HCT116 (cell line): ENCODE measurements around the gene PABPC3. TPM values are rescaled to one million over a fixed set of nuclear protein-coding genes. Genes with fewer than 3 reads are reported as not detected.

Source experiments
- ATAC-seq: fragments of 200-7000 bp; cut with Tn5 transposase; 2 replicates; pipeline ENCODE4 v1.9.1; 2020; ENCODE audit warnings: mild to moderate bottlenecking, moderate library complexity
- BruUV-seq: library from RNA; stranded (reverse); fragments of 400-500 nt; replicated peaks from 2 replicates; lab custom pipeline; 2021; lab: Mats Ljungman, UMichigan
- CTCF ChIA-PET: fragments of 300-600 bp; sonication (Branson Sonifier 250); formaldehyde crosslinking; loops from one replicate; lab custom pipeline; 2021; ENCODE audit warnings: antibody characterized with exemption; lab: Charles Lee
- POLR2A ChIA-PET: fragments of 300-600, 350-600 bp; sonication (Branson Sonifier 250); formaldehyde crosslinking; loops from one replicate; lab custom pipeline; 2021; ENCODE audit warnings: antibody characterized with exemption; lab: Charles Lee
- RAD21 ChIA-PET, 2 experiments: fragments of 300-600 bp; sonication (Branson Sonifier 250); formaldehyde crosslinking; loops; one replicate each; lab custom pipeline; 2023; ENCODE audit warnings: low total read pairs in 2 of 2; ENCODE audit not compliant: uncharacterized antibody in 2 of 2, unreplicated experiment in 2 of 2, low non-redundant PET in 1 of 2; lab: Charles Lee
- DNase-seq: peaks from one replicate; pipeline ENCODE4 v3.0.0-alpha.2; 2010; ENCODE audit warnings: low read depth, low spot score
- H2AFZ ChIP-seq: fragments of 200-600 bp; shearing (Covaris generic), sonication (generic); 2 replicates; pipeline ENCODE4 v1.6.1; 2017; ENCODE audit warnings: low read depth, mixed run types, mixed read lengths, antibody characterized with exemption, low read length; ENCODE audit not compliant: poor library complexity, severe bottlenecking
- H3K27ac ChIP-seq: 2 replicates; pipeline ENCODE4 v1.5.1; 2012; ENCODE audit warnings: low read depth, low read length
- H3K27me3 ChIP-seq: fragments of 200-600 bp; sonication (generic); 2 replicates; pipeline ENCODE4 v1.6.1; 2016; ENCODE audit warnings: mixed run types, low read length, mixed read lengths; ENCODE audit not compliant: insufficient read depth
- H3K36me3 ChIP-seq, 2 experiments: fragments of 200-500 bp in 1 of 2; fragments of 200-600 bp in 1 of 2; sonication (Bioruptor generic) in 1 of 2; sonication (generic) in 1 of 2; 2 replicates each; pipeline versions ENCODE4 v1.5.1 to v1.6.1; 2014 to 2016; ENCODE audit warnings: low read length in 2 of 2, inconsistent platforms in 1 of 2, mixed read lengths in 1 of 2, mixed run types in 1 of 2; ENCODE audit not compliant: insufficient read depth in 2 of 2, control insufficient read depth in 1 of 2
- H3K4me1 ChIP-seq, 2 experiments: fragments of 200-600 bp in 1 of 2; sonication (generic) in 1 of 2; 2 replicates each; pipeline versions ENCODE4 v1.5.1 to v1.6.1; 2012 to 2017; ENCODE audit warnings: low read length in 2 of 2, inconsistent platforms in 1 of 2, mild to moderate bottlenecking in 1 of 2, mixed read lengths in 1 of 2, mixed run types in 1 of 2, moderate library complexity in 1 of 2; ENCODE audit not compliant: insufficient read depth in 2 of 2, control insufficient read depth in 1 of 2
- H3K4me2 ChIP-seq: fragments of 200-600 bp; sonication (generic); 2 replicates; pipeline ENCODE4 v1.6.1; 2017; ENCODE audit warnings: mixed run types, low read length, mixed read lengths
- H3K4me3 ChIP-seq, 2 experiments: fragments of 200-600 bp in 1 of 2; sonication (generic) in 1 of 2; replicated peaks in 1 of 2; 2 replicates each; pipeline ENCODE4 v1.5.1; 2011 to 2016; ENCODE audit warnings: low read length in 2 of 2, control low read depth in 1 of 2, low read depth in 1 of 2, mild to moderate bottlenecking in 1 of 2, mixed read lengths in 1 of 2, mixed run types in 1 of 2
- H3K79me2 ChIP-seq: fragments of 200-600 bp; sonication (generic); 2 replicates; pipeline ENCODE4 v1.6.1; 2017; ENCODE audit warnings: mild to moderate bottlenecking, mixed run types, low read length, moderate library complexity, mixed read lengths; ENCODE audit not compliant: insufficient read depth
- H3K9ac ChIP-seq: fragments of 200-600 bp; sonication (generic); 2 replicates; pipeline ENCODE4 v1.6.1; 2016; ENCODE audit warnings: low read length, mixed read lengths
- H3K9me2 ChIP-seq: fragments of 200-600 bp; sonication (generic), shearing (Covaris generic); 2 replicates; pipeline ENCODE4 v1.6.1; 2017; ENCODE audit warnings: mixed run types, mild to moderate bottlenecking, moderate library complexity; ENCODE audit not compliant: insufficient read depth
- H3K9me3 ChIP-seq, 2 experiments: fragments of 200-500 bp in 1 of 2; fragments of 200-600 bp in 1 of 2; sonication (Bioruptor generic) in 1 of 2; sonication (generic) in 1 of 2; 2 replicates each; pipeline ENCODE4 v1.6.1; 2014 to 2017; ENCODE audit warnings: low read length in 2 of 2, mixed read lengths in 2 of 2, inconsistent platforms in 1 of 2, low read depth in 1 of 2, mild to moderate bottlenecking in 1 of 2, mixed run types in 1 of 2, moderate library complexity in 1 of 2; ENCODE audit not compliant: control insufficient read depth in 1 of 2, insufficient read depth in 1 of 2
- H4K20me1 ChIP-seq: fragments of 200-600 bp; sonication (generic), shearing (Covaris generic); 2 replicates; pipeline ENCODE4 v1.6.1; 2017; ENCODE audit warnings: mixed run types, mild to moderate bottlenecking, moderate library complexity; ENCODE audit not compliant: insufficient read depth
- CBX3 ChIP-seq: IDR thresholded peaks from 2 replicates; pipeline ENCODE4 v1.6.1; 2012; ENCODE audit warnings: low read depth
- ELF1 ChIP-seq: IDR thresholded peaks from 2 replicates; pipeline ENCODE4 v1.6.1; 2012; ENCODE audit warnings: low read depth, borderline replicate concordance
- EZH2phosphoT487 ChIP-seq: fragments of 200-600 bp; IDR thresholded peaks from 2 replicates; pipeline ENCODE4 v1.6.1; 2018; ENCODE audit warnings: antibody characterized with exemption, borderline replicate concordance
- POLR2A ChIP-seq: IDR thresholded peaks from 2 replicates; pipeline ENCODE4 v1.7.0; 2011; ENCODE audit warnings: borderline replicate concordance; ENCODE audit not compliant: insufficient read depth, insufficient read length; ENCODE audit errors: extremely low read depth
- POLR2AphosphoS5 ChIP-seq: IDR thresholded peaks from 2 replicates; pipeline ENCODE4 v1.6.1; 2011; ENCODE audit warnings: mild to moderate bottlenecking, low read depth, low read length, moderate library complexity
- RAD21 ChIP-seq: IDR thresholded peaks from 2 replicates; pipeline ENCODE4 v1.6.1; 2012; ENCODE audit warnings: low read depth, mild to moderate bottlenecking
- SIN3A ChIP-seq: IDR thresholded peaks from 2 replicates; pipeline ENCODE4 v1.6.1; 2012; ENCODE audit warnings: low read depth
- SRF ChIP-seq: IDR thresholded peaks from 2 replicates; pipeline ENCODE4 v1.6.1; 2012; ENCODE audit warnings: low read depth
- TCF7L2 ChIP-seq: IDR thresholded peaks from 2 replicates; pipeline ENCODE4 v1.7.0; 2011; ENCODE audit warnings: borderline replicate concordance, inconsistent platforms; ENCODE audit not compliant: insufficient read depth, insufficient read length; ENCODE audit errors: extremely low read depth
- intact Hi-C: fragments of 100-400 bp; cut with micrococcal nuclease; formaldehyde crosslinking; loops from 2 replicates; pipeline ENCODE4 v1.10.0; 2022
- total RNA-seq: library from RNA; stranded (reverse); gene quantifications from one replicate; pipeline ENCODE4 v1.2.1, GENCODE V29; 2021; ENCODE audit not compliant: unreplicated experiment
- TF ChIP-seq, protein P1 (sequence below): IDR thresholded peaks from 2 replicates; pipeline ENCODE4 v1.6.1; 2012

The PABPC3 gene
- total RNA-seq, 1 experiment from 2014 or later, result 0.59 TPM

DNA sequence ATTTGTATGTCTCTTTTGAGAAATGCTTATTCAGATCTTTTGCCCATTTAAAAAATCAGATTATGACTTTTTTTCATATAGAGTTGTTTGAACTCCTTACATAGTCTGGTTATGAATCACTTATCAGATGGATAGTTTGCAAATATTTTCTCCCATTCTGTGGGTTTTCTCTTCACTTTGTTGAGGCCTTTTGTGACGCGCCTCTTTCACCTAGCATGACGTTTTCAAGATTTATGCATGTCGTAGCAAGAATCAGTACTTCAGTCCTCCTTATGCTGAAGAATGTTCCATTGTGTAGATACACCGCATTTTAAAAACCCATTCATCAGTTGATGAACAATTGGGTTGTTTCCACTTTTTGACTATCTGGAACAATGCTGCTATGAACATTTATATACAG lies 13.4 kb downstream of the PABPC3 start:
- no peaks in the 10 kb centered on the region for H4K20me1 ChIP-seq
- DNase-seq (no peak), ATAC-seq (no peak)
- ChIA-PET RAD21 (no interaction called here), POLR2A (no interaction called here), CTCF (no interaction called here)
- H3K36me3 ChIP-seq, result no peaks in the 10 kb centered on the region
- no peaks in the 10 kb centered on the region for H3K79me2 ChIP-seq
- no peaks in the 10 kb centered on the region for H3K27me3 ChIP-seq
- TF ChIP-seq SIN3A (no peak), POLR2AphosphoS5 (no peak), RAD21 (no peak), TCF7L2 (no peak), POLR2A (no peak), SRF (no peak)
- H3K9me3 ChIP-seq, result no peaks in the 10 kb centered on the region
- no peak overlapping the region for H3K9ac ChIP-seq
- no peak overlapping the region for H3K4me2 ChIP-seq
- H3K4me1 ChIP-seq, result no peaks in the 10 kb centered on the region
- intact Hi-C loops, result no loop called here
- H3K9me2 ChIP-seq, result no peaks in the 10 kb centered on the region
- no peak overlapping the region for H3K27ac ChIP-seq
- no peak overlapping the region for H3K4me3 ChIP-seq
- H2AFZ ChIP-seq, result no peak overlapping the region
- no TSS peak for BruUV-seq

DNA sequence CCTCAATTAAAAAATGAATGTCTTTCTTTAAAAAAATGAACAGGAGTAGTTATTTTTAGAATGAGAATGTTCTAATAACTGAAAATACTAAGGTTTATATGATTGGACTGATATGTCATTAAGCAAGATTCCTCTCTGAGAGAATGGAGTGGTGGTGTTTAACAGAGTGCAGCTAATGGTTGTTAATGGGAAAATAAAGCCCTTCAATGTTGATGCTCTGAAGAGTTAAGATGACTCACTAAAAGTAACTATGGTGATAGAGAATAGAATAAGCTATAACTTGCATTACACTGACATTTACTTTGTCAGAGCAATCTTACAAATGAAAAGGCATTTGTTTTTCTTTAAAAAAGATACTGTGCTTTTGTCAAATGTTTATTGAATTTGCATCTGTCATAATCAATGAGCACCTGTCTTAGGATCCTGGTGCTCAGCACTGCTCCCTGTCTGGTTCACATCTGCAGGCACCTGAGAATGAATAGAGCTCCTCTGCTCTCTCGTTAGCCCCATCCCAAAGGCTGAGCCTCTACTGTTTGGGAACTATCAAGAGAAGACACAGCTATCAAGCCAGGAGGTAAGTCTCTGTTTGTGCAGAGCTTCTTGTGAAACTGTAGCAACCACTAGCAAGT lies 15.1 kb downstream of the PABPC3 start:
- intact Hi-C loops, result no loop called here
- no TSS peak for BruUV-seq
- H3K36me3 ChIP-seq, result no peaks in the 10 kb centered on the region
- no peak overlapping the region for H3K4me3 ChIP-seq
- H3K9me3 ChIP-seq, result no peaks in the 10 kb centered on the region
- TF ChIP-seq, protein P1, sequence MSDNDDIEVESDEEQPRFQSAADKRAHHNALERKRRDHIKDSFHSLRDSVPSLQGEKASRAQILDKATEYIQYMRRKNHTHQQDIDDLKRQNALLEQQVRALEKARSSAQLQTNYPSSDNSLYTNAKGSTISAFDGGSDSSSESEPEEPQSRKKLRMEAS, result no peak
- TF ChIP-seq SRF (no peak), ELF1 (no peak), CBX3 (no peak), EZH2phosphoT487 (no peak)
- no peaks in the 10 kb centered on the region for H3K9me2 ChIP-seq
- H3K79me2 ChIP-seq, result no peaks in the 10 kb centered on the region
- no peak overlapping the region for H3K9ac ChIP-seq
- no peak overlapping the region for H3K4me2 ChIP-seq
- no peak overlapping the region for H2AFZ ChIP-seq
- POLR2A ChIA-PET, result no interaction called here
- RAD21 ChIA-PET, result no interaction called here
- DNase-seq (no peak), ATAC-seq (no peak)
- CTCF ChIA-PET, result interaction anchor here (1.0 to 4.4 kb wide), 2 partner anchors 12 to 105 kb away, joined by 3 to 43 read pairs; no protein-coding TSS in a partner anchor
- H4K20me1 ChIP-seq, result no peaks in the 10 kb centered on the region
- H3K27ac ChIP-seq, result no peak overlapping the region
- no peaks in the 10 kb centered on the region for H3K27me3 ChIP-seq
- H3K4me1 ChIP-seq, result no peaks in the 10 kb centered on the region
